ENCODE data around the gene DNAH5. TPM values are rescaled to one million over a fixed set of nuclear protein-coding genes. Genes with fewer than 3 reads are reported as not detected.

DNAH5 gene
- total and polyA plus RNA-seq, 2 of the 13 experiments (the other 11 are each of a cell fraction or from before 2014, with no cell fraction given) = 0.09 TPM

GRCh38 chr5:13695076-13695712, 249.3 kb downstream of the DNAH5 start:
- WGBS (ENCODE audit: low lambda C conversion rate) = 0% methylated on average over 3 of the region's 9 CpGs
- no TSS peak for BruUV-seq (replicated peaks)
- Histone ChIP-seq H3K4me2 (ENCODE audit: low read depth, low read length) (no peak overlapping the region), H2AFZ (ENCODE audit: low read length) (no peak overlapping the region), H3K9me3 (ENCODE audit: low read length) (no peaks in the 10 kb centered on the region), H4K20me1 (ENCODE audit: insufficient read depth, low read length) (no peaks in the 10 kb centered on the region), H3K79me2 (ENCODE audit: insufficient read depth, low read length) (no peaks in the 10 kb centered on the region), H3K36me3 (replicated peaks in 1 of 2; ENCODE audit: control insufficient read depth in 1 of 2, insufficient read depth in 2 of 2, low read length in 2 of 2) (no peaks in the 10 kb centered on the region), H3K27me3 (ENCODE audit: control insufficient read depth in 1 of 2, insufficient read depth in 2 of 2, low read length in 2 of 2) (no peaks in the 10 kb centered on the region; a peak in 1 of 5 replicates), H3K4me1 (ENCODE audit: insufficient read depth, low read length) (no peaks in the 10 kb centered on the region), H3K27ac (ENCODE audit: extremely low read length, insufficient read depth, low read length) (no peak overlapping the region), H3K9ac (ENCODE audit: insufficient read depth, low read depth, low read length) (no peak overlapping the region), H3K4me3 (replicated peaks in 1 of 3; ENCODE audit: insufficient read depth in 1 of 3, low read depth in 2 of 3, low read length in 3 of 3) (no peak overlapping the region)
- DNase-seq (ENCODE audit: low spot score) = no peak
- intact Hi-C loops (cut with micrococcal nuclease; ENCODE audit: unreplicated experiment) = no loop called here
- POLR2A ChIA-PET = no interaction called here
- FAIRE-seq = no peak
- in situ Hi-C loops (cut with HindIII; ENCODE audit: extremely low pct_ligation_motif_present, low pct_unique_long_range_greater_than_20kb) = no loop called here
- ATAC-seq = peak; percentile 84
- CTCF ChIA-PET (ENCODE audit: low intra/inter-chr PET ratio, low total read pairs) = no interaction called here
- TF ChIP-seq SMARCE1 (IDR thresholded peaks at IDR 0.05; ENCODE audit: borderline replicate concordance) = no peak
- no peak for TF ChIP-seq SRSF9 (IDR thresholded peaks at IDR 0.05; ENCODE audit: borderline replicate concordance, insufficient read depth, low read depth, low read length, poor library complexity, severe bottlenecking)
- TF ChIP-seq POGK (CRISPR knock-in tag; conservative IDR thresholded peaks at IDR 0.05) = no peak
- TF ChIP-seq TFDP1 (CRISPR knock-in tag; IDR thresholded peaks at IDR 0.05; ENCODE audit: borderline replicate concordance) = no peak
- TF ChIP-seq STAT5B (CRISPR knock-in tag; IDR thresholded peaks at IDR 0.05) = no peak
- no peak for TF ChIP-seq ZBTB39 (CRISPR knock-in tag; IDR thresholded peaks at IDR 0.05)
- TF ChIP-seq NAIF1 (CRISPR knock-in tag; IDR thresholded peaks at IDR 0.05; ENCODE audit: borderline replicate concordance) = no peak
- TF ChIP-seq CREB1 (IDR thresholded peaks at IDR 0.05) = no peak
- no peak for TF ChIP-seq CREB1 (CRISPR knock-in tag; IDR thresholded peaks at IDR 0.05)
- TF ChIP-seq CEBPZ (IDR thresholded peaks at IDR 0.05; ENCODE audit: low read length) = no peak
- TF ChIP-seq ELF1 (CRISPR knock-in tag; IDR thresholded peaks at IDR 0.05) = no peak
- TF ChIP-seq ZNF839 (CRISPR knock-in tag; IDR thresholded peaks at IDR 0.05; ENCODE audit: borderline replicate concordance) = no peak
- no peak for TF ChIP-seq TAF15 (IDR thresholded peaks at IDR 0.05; ENCODE audit: low read depth, low read length, poor library complexity, severe bottlenecking)
